HepG2 (cell line): Measurements from ENCODE around the gene B3GALT6. TPM values are rescaled to one million over a fixed set of nuclear protein-coding genes. Genes with fewer than 3 reads are reported as not detected.

ENCODE experiments used
- AGO2 ChIP-seq: fragments of 200-400 bp; formaldehyde crosslinking; optimal IDR thresholded peaks from 2 replicates; pipeline ENCODE3; 2017; ENCODE audit warnings: mild to moderate bottlenecking, low read depth, low read length, moderate library complexity
- AHR ChIP-seq: IDR thresholded peaks from 2 replicates; pipeline ENCODE4 v1.6.1; 2018; ENCODE audit warnings: missing genetic modification reagents, missing compliant biosample characterization
- FUBP1 ChIP-seq: sonication (generic); formaldehyde crosslinking; IDR thresholded peaks from 2 replicates; pipeline ENCODE4 v1.5.1; 2020; ENCODE audit warnings: missing genetic modification reagents, mild to moderate bottlenecking, borderline replicate concordance
- NFKBIZ ChIP-seq: IDR thresholded peaks from 2 replicates; pipeline ENCODE4 v1.6.1; 2018; ENCODE audit warnings: missing genetic modification reagents, missing compliant biosample characterization
- NR2F6 ChIP-seq, 2 experiments: IDR thresholded peaks; 2 replicates each; pipeline ENCODE4 v1.6.1; 2016; ENCODE audit warnings: antibody characterized with exemption in 1 of 2, mild to moderate bottlenecking in 1 of 2
- SP2 ChIP-seq: sonication (generic); formaldehyde crosslinking; IDR thresholded peaks from 2 replicates; pipeline ENCODE4 v1.5.1; 2020; ENCODE audit warnings: mild to moderate bottlenecking, missing genetic modification reagents
- TAF15 ChIP-seq: fragments of 200-400 bp; formaldehyde crosslinking; IDR thresholded peaks from one replicate; pipeline ENCODE4 v1.6.1; 2018; ENCODE audit warnings: mild to moderate bottlenecking, low read depth, low read length; ENCODE audit not compliant: poor library complexity, severe bottlenecking
- THYN1 ChIP-seq: sonication (generic); formaldehyde crosslinking; IDR thresholded peaks from 2 replicates; pipeline ENCODE4 v1.8.1; 2023; ENCODE audit warnings: low read depth, mild to moderate bottlenecking, moderate library complexity, missing genetic modification reagents, borderline replicate concordance
- TRAFD1 ChIP-seq: sonication (generic); formaldehyde crosslinking; IDR thresholded peaks from 2 replicates; pipeline ENCODE4 v1.5.1; 2020; ENCODE audit warnings: missing genetic modification reagents, mild to moderate bottlenecking, borderline replicate concordance
- ZFYVE20 ChIP-seq: sonication (generic); formaldehyde crosslinking; IDR thresholded peaks from 2 replicates; pipeline ENCODE4 v1.8.0; 2023; ENCODE audit warnings: low read depth, mild to moderate bottlenecking, moderate library complexity, missing genetic modification reagents, borderline replicate concordance
- ZNF235 ChIP-seq: sonication (generic); formaldehyde crosslinking; IDR thresholded peaks from 2 replicates; pipeline ENCODE4 v1.8.1; 2023; ENCODE audit warnings: mild to moderate bottlenecking, missing genetic modification reagents, borderline replicate concordance
- ZNF431 ChIP-seq: sonication (generic); formaldehyde crosslinking; IDR thresholded peaks from 2 replicates; pipeline ENCODE4 v1.9.0; 2022; ENCODE audit warnings: missing genetic modification reagents, low read depth, mild to moderate bottlenecking, borderline replicate concordance
- ZNF724P ChIP-seq: sonication (generic); formaldehyde crosslinking; IDR thresholded peaks from 2 replicates; pipeline ENCODE4 v1.8.0; 2022; ENCODE audit warnings: missing genetic modification reagents, borderline replicate concordance
- polyA plus RNA-seq, 8 experiments: library from polyadenylated mRNA; depleted of rRNA in 3 of 8; stranded (reverse) in 7 of 8; unstranded in 1 of 8; fragments of >200 nt; fragmentation: Illumina TruSeq in 4 of 8; extraction: Trizol in 4 of 8; gene quantifications; 2 replicates each; pipeline versions ENCODE4 v1.2.1 to v1.2.3, GENCODE V29; 2011 to 2016; ENCODE audit warnings: low read depth in 4 of 8, missing spikeins in 1 of 8, mixed read lengths in 1 of 8; ENCODE audit not compliant: insufficient read depth in 1 of 8
- total RNA-seq, 5 experiments: library from RNA; depleted of rRNA; stranded (reverse); fragments of >200 nt; fragmentation: Illumina TruSeq; extraction: Trizol; gene quantifications; 2 replicates each; pipeline ENCODE4 v1.2.3, GENCODE V29; 2016; ENCODE audit warnings: low read depth in 1 of 5
- TF ChIP-seq, protein P1 (sequence below): sonication (generic); formaldehyde crosslinking; IDR thresholded peaks from 2 replicates; pipeline ENCODE4 v1.8.1; 2023; ENCODE audit warnings: mild to moderate bottlenecking, missing genetic modification reagents
- TF ChIP-seq, protein P2 (sequence below): sonication (generic); formaldehyde crosslinking; IDR thresholded peaks from 2 replicates; pipeline ENCODE4 v1.4.0; 2020; ENCODE audit warnings: missing genetic modification reagents, low read depth, mild to moderate bottlenecking, borderline replicate concordance
- TF ChIP-seq, protein P3 (sequence below): sonication (generic); formaldehyde crosslinking; IDR thresholded peaks from 2 replicates; pipeline ENCODE4 v1.4.0; 2020; ENCODE audit warnings: mild to moderate bottlenecking, missing genetic modification reagents, borderline replicate concordance
- TF ChIP-seq, protein P4 (sequence below): sonication (generic); formaldehyde crosslinking; IDR thresholded peaks from 2 replicates; pipeline ENCODE4 v1.5.0; 2020; ENCODE audit warnings: missing genetic modification reagents

Gene B3GALT6
- total and polyA plus RNA-seq, 2 of the 13 experiments (the other 11 are each of a cell fraction or from before 2014, with no cell fraction given), result 3.9 to 14.2 TPM

- TF ChIP-seq TAF15 (no peak), ZNF235 (CRISPR knock-in tag) (no peak), NFKBIZ (peak; percentile 59; the same call in 1 of the 2 replicates), ZFYVE20 (CRISPR knock-in tag) (no peak), AHR (CRISPR knock-in tag) (peak; percentile 39; the same call in 1 of the 2 replicates), NR2F6 (IDR thresholded peaks at IDR 0.05) (peak; percentile 54), NR2F6 (CRISPR knock-in tag; IDR thresholded peaks at IDR 0.05) (peak; percentile 83; the same call in 1 of the 2 replicates), AGO2 (peak; percentile 42), ZNF724P (0 out of 2 replicates have a peak, but pooled peaks have one; percentile 32), ZNF431 (CRISPR knock-in tag) (0 out of 2 replicates have a peak, but pooled peaks have one; percentile 17), SP2 (CRISPR knock-in tag) (no peak), THYN1 (CRISPR knock-in tag) (no peak), FUBP1 (CRISPR knock-in tag) (peak; percentile 10; the same call in 1 of the 2 replicates), TRAFD1 (CRISPR knock-in tag) (peak; percentile 86; the same call in 1 of the 2 replicates)
- TF ChIP-seq, protein P1, sequence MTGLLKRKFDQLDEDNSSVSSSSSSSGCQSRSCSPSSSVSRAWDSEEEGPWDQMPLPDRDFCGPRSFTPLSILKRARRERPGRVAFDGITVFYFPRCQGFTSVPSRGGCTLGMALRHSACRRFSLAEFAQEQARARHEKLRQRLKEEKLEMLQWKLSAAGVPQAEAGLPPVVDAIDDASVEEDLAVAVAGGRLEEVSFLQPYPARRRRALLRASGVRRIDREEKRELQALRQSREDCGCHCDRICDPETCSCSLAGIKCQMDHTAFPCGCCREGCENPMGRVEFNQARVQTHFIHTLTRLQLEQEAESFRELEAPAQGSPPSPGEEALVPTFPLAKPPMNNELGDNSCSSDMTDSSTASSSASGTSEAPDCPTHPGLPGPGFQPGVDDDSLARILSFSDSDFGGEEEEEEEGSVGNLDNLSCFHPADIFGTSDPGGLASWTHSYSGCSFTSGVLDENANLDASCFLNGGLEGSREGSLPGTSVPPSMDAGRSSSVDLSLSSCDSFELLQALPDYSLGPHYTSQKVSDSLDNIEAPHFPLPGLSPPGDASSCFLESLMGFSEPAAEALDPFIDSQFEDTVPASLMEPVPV (CRISPR knock-in tag), result peak; percentile 69; the same call in 1 of the 2 replicates
- TF ChIP-seq, protein P2, sequence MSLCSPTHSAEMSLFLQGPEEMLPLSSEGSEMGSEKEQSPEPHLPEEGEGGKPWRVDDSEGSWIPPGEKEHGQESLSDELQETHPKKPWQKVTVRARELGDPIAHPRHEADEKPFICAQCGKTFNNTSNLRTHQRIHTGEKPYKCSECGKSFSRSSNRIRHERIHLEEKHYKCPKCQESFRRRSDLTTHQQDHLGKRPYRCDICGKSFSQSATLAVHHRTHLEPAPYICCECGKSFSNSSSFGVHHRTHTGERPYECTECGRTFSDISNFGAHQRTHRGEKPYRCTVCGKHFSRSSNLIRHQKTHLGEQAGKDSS (CRISPR knock-in tag), result peak; percentile 61; the same call in 1 of the 2 replicates
- TF ChIP-seq, protein P3, sequence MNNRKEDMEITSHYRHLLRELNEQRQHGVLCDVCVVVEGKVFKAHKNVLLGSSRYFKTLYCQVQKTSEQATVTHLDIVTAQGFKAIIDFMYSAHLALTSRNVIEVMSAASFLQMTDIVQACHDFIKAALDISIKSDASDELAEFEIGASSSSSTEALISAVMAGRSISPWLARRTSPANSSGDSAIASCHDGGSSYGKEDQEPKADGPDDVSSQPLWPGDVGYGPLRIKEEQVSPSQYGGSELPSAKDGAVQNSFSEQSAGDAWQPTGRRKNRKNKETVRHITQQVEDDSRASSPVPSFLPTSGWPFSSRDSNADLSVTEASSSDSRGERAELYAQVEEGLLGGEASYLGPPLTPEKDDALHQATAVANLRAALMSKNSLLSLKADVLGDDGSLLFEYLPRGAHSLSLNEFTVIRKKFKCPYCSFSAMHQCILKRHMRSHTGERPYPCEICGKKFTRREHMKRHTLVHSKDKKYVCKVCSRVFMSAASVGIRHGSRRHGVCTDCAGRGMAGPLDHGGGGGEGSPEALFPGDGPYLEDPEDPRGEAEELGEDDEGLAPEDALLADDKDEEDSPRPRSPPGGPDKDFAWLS, result no peak; the same call in 1 of the 2 replicates
- TF ChIP-seq, protein P4, sequence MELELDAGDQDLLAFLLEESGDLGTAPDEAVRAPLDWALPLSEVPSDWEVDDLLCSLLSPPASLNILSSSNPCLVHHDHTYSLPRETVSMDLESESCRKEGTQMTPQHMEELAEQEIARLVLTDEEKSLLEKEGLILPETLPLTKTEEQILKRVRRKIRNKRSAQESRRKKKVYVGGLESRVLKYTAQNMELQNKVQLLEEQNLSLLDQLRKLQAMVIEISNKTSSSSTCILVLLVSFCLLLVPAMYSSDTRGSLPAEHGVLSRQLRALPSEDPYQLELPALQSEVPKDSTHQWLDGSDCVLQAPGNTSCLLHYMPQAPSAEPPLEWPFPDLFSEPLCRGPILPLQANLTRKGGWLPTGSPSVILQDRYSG, result 0 out of 2 replicates have a peak, but pooled peaks have one; percentile 53
These were observed 6.1 kb downstream of the B3GALT6 start (continued) for GRCh38 chr1:1237874-1238701.
